Superior temporal gyrus (tissue), 1 donor: ENCODE measurements around the gene VKORC1L1.
"Not testable (repeated sequence)": the region's sequence is repeated elsewhere in the genome, so short reads cannot be mapped to it uniquely, and the experiment has no call there.

Source experiments
- DNase-seq: peaks from one replicate; pipeline ENCODE4 v3.0.0-alpha.2; 2016; ENCODE audit errors: extremely low spot score

VKORC1L1 gene

GRCh38 chr7:65976659-65977196 is 103.9 kb downstream of the VKORC1L1 start:
- DNase-seq: no peak

- no peak for DNase-seq
Observed at GRCh38 chr7:65978891-65979582, 106.2 kb downstream of the VKORC1L1 start.

GRCh38 chr7:65979583-65980477 is 107.0 kb downstream of the VKORC1L1 start:
- DNase-seq: no peak

- no peak for DNase-seq
Observed at GRCh38 chr7:65980478-65981250, 107.8 kb downstream of the VKORC1L1 start.

- peak; percentile 93 for DNase-seq
Observed at GRCh38 chr7:65981965-65982792, 109.3 kb downstream of the VKORC1L1 start, which contains the start of gene GUSB. GUSB (minus strand) TSS chr7:65982213; CDS start chr7:65982183, 30 bp downstream.

- no peak for DNase-seq
Observed at GRCh38 chr7:65983965-65984658, 111.2 kb downstream of the VKORC1L1 start.

- no peak for DNase-seq
Observed at GRCh38 chr7:65988084-65988483, 115.2 kb downstream of the VKORC1L1 start.

- DNase-seq: not testable (repeated sequence)
Observed at GRCh38 chr7:65988503-65988902, 115.6 kb downstream of the VKORC1L1 start.

- no peak for DNase-seq
Observed at GRCh38 chr7:65989694-65990080, 116.8 kb downstream of the VKORC1L1 start.

- DNase-seq: not testable (repeated sequence)
Observed at GRCh38 chr7:65991829-65992228, 119.0 kb downstream of the VKORC1L1 start.

- no peak for DNase-seq
Observed at GRCh38 chr7:65992526-65992925, 119.7 kb downstream of the VKORC1L1 start.

GRCh38 chr7:65994984-65995383 is 122.1 kb downstream of the VKORC1L1 start:
- DNase-seq: not testable (repeated sequence)

- DNase-seq: not testable (repeated sequence)
Observed at GRCh38 chr7:66000823-66001417, 128.0 kb downstream of the VKORC1L1 start.

GRCh38 chr7:66005115-66005671 is 132.3 kb downstream of the VKORC1L1 start:
- DNase-seq: not testable (repeated sequence)

GRCh38 chr7:66007232-66007631 is 134.4 kb downstream of the VKORC1L1 start:
- no peak for DNase-seq
